HG03025 (cell line): Measurements from ENCODE around the gene PCSK2.

ENCODE experiments used
- ATAC-seq: cut with Tn5 transposase; IDR thresholded peaks from one replicate; pipeline ENCODE4 v1.9.1; 2021; ENCODE audit warnings: mild to moderate bottlenecking, moderate library complexity; ENCODE audit not compliant: unreplicated experiment, low FRiP score

The PCSK2 gene

GRCh38 chr20:17439616-17440296, 212.9 kb downstream of the PCSK2 start:
- ATAC-seq, result no peak

GRCh38 chr20:17441745-17442144, 214.9 kb downstream of the PCSK2 start:
- ATAC-seq, result no peak

DNA sequence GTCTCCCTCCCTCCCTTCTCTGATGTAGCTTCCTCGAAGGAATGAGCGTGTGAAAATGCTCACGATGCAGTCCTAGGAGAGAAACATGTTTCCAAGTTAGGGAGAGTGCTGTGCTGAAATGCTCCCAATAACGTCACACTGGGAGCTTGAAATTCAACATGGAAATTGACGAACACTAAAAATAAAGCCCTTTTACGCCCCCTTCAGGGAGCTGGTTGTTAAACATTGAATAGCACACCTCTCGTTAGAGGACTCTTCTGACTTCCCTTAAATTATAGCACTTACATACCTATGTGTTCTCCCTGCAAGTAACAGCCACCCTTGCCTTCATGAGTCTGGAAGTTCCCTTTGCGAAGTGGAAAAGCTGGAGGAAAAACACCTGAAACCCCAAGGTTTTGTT, 215.7 kb downstream of the PCSK2 start:
- ATAC-seq, result no peak

DNA sequence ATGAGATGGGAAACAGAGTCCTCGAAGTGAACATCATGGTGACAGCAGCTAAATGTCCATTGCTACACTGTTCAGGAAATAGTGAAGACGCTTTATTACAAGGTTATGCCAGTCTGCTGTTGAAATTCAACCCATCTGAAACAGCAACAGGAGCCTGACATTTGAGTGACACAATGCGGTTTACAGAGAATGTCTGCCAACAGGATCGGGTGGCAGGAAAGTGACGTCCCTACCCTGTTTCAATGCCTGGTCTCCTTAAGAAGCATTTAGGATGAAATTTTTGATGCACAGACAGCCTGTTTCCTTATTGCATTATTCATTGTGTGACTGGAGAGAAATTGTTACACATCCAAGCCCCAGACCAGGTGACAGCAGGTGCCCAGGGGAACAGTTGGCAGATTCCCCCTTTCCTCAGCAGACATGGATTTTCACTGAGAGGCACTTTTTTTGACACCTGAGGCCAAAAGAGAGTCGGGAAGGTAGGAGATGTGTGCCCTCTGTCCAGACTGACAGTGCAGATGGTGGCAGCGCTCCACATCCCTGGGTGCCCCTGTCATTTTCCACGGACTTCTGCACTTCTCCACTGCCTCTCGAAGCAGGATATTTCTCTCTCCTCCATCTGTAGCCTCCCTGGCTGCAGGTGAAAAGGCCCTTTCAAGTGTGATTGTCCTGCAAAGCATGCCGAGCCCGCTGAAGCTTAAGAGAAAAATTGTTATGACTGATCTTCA, 216.5 kb downstream of the PCSK2 start:
- ATAC-seq, result no peak

DNA sequence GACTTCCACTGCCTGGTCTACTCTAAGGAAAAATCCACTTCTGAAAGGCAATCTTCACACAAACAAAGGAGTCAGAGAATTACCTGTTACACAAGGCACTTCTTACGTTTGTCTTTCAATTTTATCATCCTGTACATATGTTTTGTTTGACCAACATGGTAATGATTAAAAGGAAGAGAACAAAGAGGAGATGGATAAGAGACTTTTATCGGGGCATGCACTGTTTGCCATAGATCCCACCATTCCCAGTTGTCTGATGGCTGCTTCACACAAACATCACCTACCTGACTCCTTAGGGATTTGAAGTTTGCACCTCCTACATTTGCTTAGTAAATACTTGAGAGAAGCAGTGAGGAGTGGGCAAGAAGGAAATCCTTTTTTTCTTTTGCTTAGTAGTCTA, 217.3 kb downstream of the PCSK2 start:
- ATAC-seq, result no peak

DNA sequence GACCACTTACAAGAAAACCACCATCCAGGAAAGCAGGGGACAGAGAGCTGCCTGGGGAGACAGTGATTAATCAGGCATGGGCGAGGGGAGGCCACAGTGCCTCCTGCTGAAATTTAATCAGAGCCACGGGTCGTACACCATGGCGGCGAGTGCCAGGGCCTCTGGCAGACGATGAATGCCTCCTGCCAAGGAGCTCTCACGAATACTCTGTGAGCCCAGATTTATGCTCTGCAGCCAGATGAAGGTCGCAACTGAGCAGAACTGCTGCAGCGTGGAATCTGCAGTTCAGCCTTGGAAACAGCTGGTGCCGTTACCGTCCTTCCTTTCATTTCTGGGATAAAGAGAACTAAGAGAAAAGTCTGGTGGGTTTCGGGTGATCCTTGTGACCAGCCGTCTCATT, 218.7 kb downstream of the PCSK2 start:
- no peak for ATAC-seq

- no peak for ATAC-seq
Observed at GRCh38 chr20:17446171-17446570, 219.3 kb downstream of the PCSK2 start.

- ATAC-seq, result no peak
Observed at GRCh38 chr20:17448071-17448470, 221.2 kb downstream of the PCSK2 start.

GRCh38 chr20:17449031-17449430, 222.2 kb downstream of the PCSK2 start:
- no peak for ATAC-seq

DNA sequence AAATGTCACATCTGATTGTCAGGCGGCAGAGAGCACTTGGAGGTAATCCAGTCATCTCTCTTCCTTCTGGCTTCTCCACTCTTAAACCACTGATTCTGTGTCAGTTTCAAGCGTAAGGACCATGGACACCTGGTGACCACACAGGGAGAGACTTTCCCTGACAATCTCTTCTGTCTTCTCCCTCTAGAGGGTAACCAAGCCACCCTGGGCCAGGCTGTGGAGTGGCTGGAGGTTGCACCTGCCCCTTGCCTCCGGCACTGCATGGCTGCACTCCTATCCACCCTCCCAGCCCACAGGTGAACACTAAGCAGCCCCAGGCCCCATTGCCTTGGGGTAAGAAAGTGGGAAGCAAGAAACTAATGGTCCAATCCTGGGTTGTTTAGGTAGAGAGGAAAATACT, 225.6 kb downstream of the PCSK2 start:
- no peak for ATAC-seq

GRCh38 chr20:17453592-17453991, 226.8 kb downstream of the PCSK2 start:
- no peak for ATAC-seq

GRCh38 chr20:17456279-17456678, 229.4 kb downstream of the PCSK2 start:
- no peak for ATAC-seq

GRCh38 chr20:17457079-17457478, 230.2 kb downstream of the PCSK2 start:
- no peak for ATAC-seq

DNA sequence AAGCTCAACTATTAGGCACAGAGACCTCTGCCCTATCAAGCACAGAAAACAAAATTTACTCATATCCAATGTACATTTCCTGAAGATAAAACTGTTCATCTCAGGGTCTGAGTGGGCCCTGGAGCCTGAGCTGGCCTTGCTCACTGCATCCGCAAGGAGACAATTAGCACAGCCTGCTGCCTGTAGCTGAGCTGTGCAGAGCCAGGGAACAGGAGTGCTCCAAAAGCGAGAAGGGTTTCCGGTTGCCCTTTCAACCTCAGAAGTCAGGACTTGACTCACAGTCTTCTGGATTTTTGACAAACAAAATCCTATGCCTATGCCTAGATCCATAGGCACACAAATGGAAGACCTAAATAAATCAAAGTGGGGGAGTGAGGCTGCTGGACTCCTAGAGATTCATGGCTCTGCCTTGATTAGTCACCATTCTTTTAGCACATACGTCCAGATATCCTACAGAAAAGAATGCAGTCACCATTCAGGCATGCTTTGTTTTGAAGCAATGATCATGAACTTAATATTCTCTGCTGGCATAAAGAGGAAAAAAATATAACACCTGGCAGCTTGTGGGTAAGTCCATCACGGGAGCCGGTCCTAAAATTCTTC, 230.8 kb downstream of the PCSK2 start:
- ATAC-seq, result no peak

DNA sequence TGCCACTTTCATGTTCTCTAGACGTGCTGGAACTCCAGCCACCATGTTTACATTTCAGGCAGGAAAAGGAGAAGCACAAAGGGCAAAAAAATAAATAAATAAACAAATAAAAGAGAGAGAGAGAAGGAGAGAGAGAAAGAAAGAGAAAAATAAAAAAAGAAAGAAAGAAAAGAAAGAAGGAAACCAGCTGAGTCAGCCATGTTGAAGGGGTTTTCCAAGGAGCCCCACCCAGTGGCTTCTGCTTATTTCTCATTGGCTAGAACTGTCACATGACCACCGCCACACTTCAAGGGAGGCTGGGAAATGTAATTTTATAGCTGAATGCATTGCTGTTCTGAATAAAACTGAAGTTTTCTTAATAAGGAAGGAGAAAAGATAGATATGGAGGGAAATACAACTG, 233.3 kb downstream of the PCSK2 start:
- no peak for ATAC-seq

DNA sequence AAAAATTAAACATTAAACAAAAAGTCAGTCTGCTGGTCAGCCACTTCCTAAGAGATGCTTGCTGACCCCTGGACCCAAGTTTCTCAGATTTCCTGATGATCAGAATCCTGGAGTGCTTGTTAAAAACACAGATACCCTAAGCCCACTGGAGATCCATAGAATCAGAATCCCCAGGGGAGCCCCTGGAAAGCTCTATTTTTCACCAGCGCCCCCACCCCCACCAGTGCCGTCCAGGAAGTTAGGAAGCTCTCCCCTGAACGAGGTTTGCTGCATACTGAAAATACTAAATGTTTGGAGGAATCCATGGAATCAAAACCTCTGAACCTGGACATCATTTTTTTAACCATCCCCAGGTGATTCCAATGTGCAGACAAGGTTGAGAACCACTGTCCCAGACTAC, 235.1 kb downstream of the PCSK2 start:
- ATAC-seq, result no peak

- no peak for ATAC-seq
Observed at GRCh38 chr20:17463711-17464110, 236.9 kb downstream of the PCSK2 start.

- no peak for ATAC-seq
Observed at GRCh38 chr20:17465236-17465635, 238.4 kb downstream of the PCSK2 start.

GRCh38 chr20:17466641-17467040, 239.8 kb downstream of the PCSK2 start:
- no peak for ATAC-seq

DNA sequence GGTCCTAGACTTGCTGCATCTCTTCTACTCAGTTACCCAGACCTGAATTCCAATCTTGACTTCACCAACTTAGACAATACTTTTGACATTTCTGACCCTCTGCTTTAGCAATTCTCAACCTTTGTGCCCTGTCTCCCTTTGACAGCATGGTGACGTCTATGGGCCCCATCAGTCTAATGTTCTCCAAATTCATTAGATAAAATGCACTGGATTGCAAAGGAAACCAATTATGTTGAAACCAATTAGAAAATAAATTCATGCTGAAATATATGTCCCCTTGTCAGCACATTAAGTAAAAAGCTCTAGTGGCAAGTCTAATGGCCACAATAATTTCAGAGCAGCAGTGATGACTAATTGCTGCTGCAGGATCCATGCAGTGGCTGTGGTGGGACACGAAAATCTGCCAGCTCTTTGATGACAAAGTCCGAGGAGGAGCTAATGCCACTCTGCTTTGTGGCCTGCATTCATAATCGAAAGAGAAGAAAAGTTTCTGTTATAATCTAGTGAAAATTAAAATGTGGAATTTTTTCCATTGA, 240.3 kb downstream of the PCSK2 start:
- no peak for ATAC-seq

GRCh38 chr20:17468073-17468840, 241.4 kb downstream of the PCSK2 start:
- ATAC-seq, result no peak
